Measurements from ENCODE around the gene FYN.
A peak's percentile ranks its signal among the peaks of the same experiment; 100 is the strongest.

The FYN gene

DNA sequence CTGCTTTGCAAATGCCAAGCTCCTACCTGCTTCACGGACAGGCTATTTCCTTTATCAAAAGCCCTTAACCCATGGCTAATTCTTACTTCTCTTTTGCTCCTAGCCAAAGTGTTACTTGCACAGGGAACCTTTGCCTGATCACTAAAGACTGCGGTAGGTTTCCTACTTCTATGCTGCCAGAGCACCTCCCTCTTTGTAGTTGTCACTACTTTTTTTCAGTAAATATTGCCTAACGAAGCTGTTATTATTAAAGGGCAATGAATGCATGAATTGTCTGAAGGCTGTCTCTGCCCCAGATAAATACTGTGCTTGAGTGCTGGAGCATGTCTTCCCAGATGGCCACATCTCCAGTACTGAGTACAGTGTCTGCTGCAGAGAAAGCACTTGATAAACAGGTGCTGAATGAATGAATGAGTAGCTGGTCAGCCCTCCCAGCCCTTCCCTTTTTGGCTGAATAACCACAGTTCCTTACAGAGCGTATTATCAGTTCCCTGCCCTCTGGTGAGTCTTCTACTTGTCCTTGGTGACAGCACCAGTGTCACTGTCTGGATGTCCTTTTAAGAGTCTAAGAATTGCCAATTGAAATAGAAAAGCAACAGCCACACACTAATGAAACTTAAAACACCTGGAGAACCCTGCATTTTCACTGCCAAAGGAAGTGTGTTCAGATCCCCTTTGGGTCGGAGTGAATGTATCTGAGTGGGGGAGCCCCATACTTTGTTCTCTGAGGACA is 194.0 kb downstream of the FYN start:
- DNase-seq: no peak

DNA sequence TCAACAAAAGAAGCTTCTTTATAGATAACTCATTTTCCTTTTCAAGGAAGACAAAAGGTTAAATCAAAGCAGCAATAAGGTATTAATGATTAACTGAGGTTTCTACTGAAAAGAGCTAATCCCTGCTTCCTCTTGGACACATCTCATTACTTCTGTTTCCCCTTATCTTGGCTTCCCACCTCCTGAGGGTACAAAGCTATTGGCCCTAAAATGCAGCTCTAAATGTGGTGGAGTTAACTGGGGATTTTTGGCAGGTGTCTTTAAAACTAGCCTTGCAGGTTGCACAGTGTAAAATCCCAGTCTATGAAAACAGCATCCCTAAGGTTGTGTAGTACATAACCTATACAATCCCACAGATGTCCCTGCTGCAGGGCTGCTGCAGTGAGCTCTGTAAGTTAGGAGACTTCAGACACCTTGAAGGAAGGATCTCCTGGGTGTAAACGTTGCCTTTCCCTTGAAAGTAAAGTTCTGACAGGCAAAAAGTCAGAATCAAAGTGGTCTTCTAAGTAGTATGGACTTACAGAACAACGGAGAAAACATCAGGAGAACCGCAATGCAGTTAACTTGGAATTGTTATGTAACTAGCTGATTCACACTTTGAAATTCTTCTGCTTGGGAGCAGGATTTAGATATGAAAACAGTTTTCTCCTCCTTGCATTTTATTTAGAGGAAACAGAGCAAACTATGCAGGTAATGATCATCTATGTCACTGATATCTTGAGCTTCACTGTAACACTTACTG is 195.8 kb downstream of the FYN start:
- no peak for DNase-seq

DNA sequence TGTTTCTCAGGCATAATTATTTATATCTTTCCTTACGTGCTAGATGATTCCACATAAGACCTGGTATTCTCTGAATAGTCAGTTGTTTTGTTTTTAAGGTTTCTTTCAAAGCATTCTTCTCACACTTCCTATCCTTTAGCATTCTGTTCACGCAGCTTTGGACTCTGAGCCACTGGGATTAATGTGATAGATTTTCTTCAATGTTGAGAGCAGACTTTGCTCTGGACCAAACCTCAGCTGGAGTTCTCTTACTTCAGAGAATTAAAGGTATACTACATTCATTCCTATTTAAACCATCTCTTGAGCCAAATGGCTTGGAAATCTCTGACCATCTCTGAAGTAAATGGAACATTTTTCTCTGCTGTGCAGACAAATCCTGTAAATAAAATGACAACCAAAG is 196.9 kb downstream of the FYN start:
- no peak for DNase-seq

DNA sequence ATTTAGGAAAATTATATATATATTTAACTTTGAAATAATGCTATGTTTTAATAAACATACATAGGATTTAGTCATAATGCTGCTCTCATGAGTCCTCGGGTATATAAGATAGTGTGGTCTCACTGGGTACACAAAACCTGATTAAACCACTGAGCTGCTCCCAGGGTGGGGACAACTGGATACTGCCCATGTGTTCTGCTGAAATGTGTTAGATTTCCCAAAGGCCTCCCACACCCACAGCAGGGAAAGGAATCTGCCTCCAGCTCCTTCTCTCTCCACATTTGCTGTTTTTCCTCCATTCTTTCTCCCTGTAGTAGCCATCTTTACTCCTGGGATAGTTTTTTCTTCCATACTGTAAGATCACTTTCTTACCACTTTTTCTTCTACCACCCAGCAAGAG is 198.4 kb downstream of the FYN start:
- DNase-seq: no peak

DNA sequence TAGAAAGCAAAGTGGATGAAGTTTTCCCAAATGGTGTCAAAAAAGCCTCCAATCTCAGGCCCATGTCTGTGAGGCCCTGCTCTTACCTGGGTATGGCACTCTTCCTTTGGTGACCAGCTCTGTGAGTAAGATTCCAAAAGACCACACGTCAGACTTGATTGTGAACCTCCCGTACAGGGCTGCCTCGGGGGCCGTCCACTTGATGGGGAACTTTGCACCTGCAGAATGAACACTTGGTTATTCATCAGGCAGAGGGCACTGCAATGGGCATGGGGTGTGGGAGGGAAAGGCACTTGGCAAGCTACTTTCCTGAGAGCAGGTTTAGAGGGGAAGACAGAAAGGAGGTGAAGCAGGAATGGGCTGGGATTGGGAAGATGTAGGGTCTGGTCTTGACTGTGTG is 198.8 kb downstream of the FYN start:
- DNase-seq: no peak

DNA sequence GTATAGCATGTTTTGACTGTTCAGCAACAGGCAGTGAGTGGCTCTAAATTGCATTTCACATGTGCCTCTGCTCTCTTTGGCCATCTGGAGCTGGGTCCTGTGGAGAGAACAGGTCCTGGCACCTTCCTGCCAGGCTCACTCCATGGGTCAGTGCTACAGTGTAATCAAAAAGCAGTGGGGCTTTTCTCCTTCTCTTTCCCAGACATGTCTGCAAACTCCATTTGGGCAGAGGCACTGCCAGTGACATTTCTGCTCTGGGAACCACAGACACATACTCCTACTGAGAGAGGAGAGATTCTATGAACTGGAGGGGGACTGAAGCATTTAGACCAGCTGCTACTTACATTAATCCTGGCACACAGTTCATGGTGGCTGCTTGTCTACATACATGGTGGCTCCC is 199.3 kb downstream of the FYN start:
- no peak for DNase-seq

DNA sequence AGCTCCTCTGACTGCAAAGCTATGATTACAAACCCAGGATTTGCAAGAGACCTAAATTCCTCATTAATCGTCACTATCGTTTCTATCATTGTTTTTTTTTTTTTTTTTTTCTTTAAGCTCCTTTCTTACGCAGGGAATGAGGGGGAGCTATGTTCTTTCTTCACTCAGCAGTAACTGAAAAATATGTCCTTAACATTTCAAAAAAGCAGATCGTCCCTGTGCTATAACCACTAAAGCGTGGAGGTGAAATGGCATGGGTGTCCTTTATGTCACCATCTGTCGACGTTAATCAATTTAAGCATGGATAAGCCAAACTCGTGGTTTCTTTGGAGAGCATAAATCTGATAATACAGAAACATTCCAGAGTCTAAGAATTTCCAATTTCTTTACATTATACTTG is 199.7 kb downstream of the FYN start:
- no peak for DNase-seq

DNA sequence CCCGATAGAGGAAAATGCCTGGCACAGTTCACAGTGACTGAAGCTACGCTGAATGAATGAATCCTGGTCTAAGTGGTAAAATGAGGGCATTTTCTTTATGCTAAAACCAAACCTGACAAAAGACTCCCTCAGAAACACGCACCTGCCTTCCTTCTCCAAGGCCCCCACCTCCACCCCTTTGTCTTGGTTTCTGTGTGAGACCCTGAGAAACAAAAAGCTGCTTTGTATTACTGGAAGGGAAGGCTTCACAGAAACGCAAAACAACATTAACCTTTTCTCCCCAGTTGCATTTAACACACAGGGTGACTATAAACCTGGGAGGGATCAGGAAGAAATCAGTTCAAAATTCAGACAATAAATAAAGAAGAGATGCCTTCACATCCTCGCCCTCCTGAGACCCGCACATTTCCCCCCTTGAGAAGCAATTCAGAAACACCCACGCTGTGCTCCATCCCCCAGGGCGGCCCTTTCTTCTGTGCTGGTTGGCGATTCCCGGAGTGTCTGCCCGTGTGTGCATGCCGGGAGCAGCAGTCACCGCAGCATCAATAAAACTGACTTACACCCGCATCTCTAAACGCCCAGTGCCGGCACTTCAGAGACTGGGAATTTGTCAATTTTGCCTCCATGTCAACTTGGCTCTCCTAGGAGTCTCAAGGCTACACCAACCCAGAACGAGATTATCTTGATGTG is 200.3 kb downstream of the FYN start:
- DNase-seq: peak; percentile 51

DNA sequence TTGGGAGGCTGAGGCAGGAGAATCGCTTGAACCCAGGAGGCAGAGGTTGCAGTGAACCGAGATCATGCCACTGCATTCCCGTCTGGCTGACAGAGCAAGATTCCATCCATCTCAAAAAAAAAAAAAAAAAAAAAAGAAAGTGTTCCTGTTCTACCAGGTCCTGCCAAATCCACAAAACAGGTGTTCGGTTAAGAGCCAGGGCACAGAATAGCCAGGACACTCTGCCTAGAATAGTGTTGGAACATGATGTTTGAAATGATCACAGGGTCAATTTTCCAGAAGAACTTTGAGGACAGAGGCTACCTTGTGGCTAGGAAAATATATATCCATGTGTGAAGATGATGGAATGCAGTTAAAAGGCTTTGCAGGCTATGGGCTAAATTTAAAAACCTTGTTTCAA is 203.9 kb downstream of the FYN start:
- no peak for DNase-seq

DNA sequence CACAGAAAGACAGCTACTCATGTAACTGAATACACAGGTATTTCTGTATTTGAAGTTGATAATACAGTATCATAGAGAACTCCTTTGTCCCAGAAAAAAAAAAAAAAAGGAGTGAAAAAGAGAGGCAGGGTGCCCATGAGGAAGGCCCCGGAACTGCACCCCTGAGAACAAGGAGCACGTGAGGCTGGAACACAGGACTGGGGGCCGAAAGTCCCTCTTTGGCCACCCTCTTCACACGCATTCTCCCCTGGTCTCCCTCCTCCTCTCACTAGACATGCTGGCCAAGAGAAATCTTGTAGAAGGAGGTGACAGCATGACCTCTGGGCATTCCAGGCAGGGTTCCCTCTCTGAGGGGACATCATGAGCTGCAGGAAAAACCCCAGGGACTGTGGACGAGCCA is 204.8 kb downstream of the FYN start:
- DNase-seq: no peak

DNA sequence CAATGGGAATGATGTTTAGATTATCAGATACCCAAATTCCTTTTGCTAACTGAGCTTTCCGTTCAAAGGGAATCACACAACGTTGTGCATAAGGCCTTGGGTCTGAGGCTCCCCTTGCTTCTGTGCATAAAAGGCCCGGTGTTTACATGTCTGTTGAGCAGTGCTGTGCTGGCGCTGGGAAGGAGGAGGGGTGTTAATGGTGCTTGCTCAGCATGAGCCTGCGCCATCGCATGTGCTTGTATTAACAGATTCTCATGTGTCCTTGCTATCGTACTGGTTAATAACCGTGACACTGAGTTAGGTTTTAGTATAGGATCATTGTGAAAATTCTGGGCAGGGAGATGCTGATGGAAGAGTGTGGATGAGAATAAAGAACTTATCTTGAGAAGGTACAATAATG is 205.3 kb downstream of the FYN start:
- DNase-seq: no peak

DNA sequence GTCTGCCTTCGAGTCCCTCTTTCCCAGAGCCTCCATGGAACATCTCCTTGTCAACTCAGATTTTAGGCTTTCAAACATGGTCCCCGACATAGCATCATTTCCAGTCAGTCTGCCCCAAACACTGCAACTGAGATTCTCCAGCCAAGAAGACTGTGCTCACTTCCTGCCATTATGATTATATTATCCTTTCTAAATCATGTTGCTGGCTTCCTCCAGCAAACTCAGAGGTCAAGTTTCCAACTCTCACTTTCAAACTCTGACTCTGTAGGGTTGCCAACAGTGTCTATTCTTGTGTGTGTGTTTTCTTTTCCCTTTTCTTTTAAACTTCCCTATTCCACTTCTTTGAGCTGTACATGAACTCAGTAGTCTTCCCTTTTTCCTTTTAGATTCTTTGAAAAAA is 206.4 kb downstream of the FYN start:
- no peak for DNase-seq

DNA sequence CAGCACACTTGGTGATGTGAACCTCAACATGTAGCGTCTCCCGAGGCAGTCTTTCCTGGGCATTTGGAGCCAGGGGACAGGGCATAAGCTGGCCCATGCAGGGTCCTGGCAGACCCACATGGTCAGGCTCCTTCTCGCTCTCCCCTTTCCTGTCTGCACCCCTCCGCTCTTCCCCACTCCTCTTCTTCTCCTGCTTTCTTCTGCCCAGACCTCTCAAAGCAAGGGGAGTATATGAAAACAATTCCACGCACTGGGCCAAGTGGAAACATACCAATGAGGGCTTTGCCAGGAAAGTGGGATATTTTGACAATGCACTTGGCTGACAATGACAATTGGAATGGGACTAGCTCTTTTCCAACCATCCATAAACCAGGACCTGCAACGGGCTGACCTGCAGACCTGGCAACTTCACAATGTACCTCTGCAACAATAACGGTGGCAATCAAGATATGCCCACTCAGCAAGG is 208.7 kb downstream of the FYN start:
- no peak for DNase-seq

DNA sequence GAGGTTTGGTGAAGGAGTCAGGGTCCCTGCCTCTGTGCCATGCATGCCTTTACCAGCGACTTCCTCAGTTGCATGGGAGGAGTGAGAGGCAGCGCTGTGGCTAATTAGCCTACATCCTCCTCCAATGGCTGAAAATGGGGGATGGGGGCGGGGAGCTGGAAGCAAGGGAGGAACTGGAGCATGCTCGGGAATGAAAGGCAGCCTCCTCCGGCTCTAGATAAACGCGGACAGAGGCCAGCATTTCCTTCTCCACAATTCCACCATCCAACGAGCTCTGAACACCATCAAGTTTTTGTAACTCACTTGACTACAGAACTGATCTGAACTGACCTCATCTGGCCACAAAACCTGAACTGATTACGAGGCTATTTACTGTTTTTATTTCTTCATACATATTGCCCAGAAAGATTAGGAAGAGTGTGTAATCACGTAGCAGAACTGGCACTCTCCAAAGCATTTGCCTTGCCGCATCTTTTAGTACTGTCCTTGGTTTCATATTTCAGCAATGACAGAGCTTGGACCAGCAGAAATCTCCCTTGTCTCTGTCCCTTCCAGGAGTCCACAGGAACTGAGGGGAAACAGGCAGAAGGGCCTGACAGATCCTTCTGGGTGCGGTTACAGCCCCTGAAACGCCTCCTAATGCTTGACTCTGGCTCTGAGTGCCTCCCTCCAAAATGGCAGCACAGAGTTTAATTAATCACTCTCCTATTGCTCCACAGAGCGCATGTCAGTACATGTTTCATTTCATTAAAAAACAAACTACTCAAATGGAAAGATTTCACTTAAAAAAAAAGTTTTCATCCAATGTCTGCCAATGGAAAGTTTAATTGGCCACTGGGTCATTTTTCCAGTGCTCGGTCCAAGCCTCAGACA is 209.3 kb downstream of the FYN start:
- DNase-seq: peak; percentile 59

DNA sequence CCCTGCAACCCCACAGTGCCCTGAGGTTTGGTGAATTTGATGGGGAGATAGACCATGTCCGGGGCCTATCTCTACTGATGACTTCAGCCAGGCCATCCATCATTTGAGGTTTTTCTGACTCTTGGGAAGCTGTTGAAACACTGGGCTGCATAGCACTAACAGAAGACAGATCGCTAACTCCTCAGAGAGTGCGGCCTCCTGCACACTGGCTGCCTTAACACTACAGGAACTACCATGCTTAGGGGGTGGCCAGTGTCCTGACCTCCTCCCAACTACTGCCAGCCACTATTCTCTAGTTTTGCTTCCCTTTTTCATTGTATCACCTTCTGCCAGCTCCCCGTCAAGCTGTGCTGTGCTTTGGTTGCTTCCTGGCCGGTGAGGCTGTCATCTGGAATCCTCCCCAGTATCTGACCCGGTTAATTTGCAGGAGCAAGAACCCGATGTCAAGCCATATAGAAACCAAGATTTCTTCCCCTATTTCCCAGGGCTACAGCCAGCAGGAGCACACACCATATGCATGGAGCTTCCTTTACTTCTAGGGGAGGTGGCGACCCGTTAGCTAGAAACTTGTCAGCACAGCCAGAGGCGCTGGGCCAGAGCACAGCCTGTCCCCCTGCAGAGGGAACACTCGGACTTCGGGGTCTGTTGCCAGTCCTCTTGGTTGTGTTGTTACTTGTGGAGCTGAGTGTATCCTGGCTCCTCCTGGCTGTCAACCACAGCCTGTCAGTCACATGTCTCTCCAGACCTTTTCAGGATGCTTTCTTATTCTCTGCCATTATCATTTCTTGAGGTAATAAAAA is 210.3 kb downstream of the FYN start:
- no peak for DNase-seq

DNA sequence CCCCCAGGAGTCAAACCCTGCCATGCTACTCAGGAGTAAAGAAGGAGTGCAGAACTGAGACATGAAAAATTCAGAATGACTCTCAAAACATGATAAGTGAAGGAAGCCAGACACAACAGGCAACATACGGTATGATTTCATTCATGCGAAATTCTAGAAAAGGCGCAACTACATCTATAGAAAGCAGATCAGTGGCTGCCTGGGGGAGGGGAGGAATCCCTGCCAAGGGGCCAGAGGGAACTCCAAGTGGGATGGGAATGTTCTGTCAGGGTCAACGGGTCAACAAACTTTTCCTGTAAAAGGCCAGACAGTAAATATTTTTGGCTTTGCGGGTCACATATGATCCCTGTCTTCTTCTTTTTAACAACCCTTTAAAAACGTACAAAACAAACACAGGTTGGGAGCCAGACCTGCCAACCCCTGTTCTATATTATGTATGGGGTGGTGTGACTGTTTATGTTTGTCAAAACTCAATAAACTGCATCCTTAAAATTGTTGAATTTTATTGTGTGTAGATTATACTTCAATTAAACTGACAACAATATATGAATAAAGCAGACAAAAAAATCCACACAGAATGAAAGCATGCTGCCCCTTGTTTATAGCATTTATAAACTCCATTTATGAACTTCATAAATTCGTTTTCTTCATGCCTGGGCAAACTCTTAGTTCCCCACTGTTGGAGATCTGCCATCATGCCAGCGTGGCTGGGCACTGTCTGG is 211.0 kb downstream of the FYN start:
- DNase-seq: no peak

DNA sequence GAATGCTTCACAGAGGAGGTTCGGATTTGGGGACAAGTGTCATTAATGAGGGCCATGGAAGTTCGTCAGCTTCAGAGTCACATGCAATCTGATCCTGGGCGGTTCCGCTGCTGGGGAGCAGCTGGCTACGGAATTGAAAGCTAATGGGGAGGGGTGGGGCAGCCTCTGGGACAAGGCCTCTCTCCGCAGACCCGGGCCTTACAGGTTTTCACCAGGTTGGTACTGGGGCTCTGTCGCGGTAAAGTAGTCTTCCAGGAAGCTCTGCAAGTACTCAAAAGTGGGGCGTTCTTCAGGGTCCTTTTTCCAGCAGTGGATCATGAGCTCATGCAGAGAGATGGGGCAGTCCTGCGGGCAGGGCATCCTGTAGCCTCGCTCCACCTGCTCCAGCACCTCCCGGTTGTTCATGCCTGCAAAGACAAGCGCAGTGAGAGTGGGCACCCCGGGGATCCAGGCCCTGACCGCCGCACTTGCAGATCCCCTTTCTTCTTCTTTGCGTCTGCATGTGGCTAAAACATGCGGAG is 211.7 kb downstream of the FYN start:
- DNase-seq: peak; percentile 44

DNA sequence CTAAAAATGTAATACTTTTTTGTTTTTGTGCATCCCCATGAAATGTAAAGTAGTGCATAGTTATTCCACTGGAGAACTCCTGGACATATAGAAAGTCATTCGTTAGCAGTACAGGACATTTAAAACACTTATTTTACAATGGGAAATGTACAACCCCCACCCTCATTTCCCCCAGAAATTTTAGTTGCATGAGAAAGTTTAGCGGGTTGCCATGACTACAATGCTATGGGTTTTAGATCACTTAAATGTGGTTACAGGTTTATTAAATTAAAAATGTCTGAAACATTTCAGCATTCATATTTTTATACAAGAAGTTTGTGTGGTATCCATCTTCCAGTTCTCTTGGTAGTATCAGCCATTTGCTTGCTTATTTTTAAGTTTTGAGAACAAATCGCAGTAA is 212.7 kb downstream of the FYN start:
- DNase-seq: no peak

DNA sequence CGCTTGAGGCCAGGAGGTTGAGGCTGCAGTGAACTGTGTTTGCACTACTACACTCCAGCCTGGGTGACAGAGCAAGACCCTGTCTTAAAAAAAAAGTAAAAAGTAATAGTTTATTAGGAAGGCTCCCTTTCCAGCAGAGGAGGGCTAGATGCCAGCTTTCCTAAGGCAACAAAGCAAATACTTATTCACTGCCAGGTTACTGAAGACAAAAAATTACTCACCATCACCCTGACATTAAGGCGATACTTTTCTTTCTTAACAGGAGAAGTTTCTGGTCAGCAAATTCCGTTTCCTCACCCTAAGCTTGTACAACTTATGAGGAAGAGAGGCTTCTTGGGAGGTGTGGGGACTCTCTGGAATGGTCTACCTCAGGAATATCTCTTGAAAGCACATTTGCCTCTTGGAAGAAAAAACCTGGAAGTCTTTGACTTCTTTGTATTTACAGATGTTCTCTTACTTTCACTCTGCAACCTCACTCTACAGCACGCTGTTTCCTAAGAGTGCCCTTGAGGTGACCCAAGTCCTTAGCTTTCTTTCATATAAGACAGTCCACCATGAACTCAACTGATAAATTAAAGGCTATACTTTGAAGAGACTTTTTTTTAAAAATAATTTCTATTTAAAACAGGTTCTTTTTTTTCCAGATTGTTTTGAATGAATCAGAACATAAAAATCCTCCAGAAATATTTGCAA is 214.6 kb downstream of the FYN start:
- no peak for DNase-seq

DNA sequence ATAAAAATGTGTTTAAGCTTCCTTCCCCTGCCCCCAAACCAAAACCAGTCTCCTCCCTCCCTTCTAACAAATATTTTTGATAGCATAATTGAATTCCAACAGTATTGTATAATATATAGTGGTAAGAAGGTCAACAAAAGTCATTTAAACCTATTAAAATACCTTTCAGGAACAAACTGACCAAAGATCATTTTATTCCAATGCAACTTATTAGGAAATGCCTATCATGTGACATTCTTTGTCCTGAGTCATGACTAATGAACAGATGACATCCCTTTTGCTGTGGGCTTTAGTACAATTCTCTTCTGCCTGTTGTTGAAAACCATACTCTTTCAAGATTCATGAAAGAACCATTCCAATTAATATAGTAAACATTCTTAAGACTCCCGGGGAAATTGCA is 216.1 kb downstream of the FYN start:
- DNase-seq: no peak
